ENCODE data around the gene MVD.

MVD gene

GRCh38 chr16:88640039-88640495 lies 22.8 kb downstream of the MVD start:
- Histone ChIP-seq H3K27me3 (ENCODE audit: low read length) (no peaks in the 10 kb centered on the region), H3K9ac (ENCODE audit: low read length) (no peak overlapping the region), H3K79me2 (ENCODE audit: insufficient read depth, low read length) (no peaks in the 10 kb centered on the region), H3K4me2 (ENCODE audit: low read depth, low read length, poor library complexity, severe bottlenecking) (no peak overlapping the region), H3K9me2 (replicated peaks; ENCODE audit: insufficient read depth, low read length) (no peaks in the 10 kb centered on the region), H3K4me3 (ENCODE audit: insufficient read depth, low read length, poor library complexity, severe bottlenecking) (no peak overlapping the region), H2AFZ (ENCODE audit: low read depth, low read length, severe bottlenecking) (no peak overlapping the region), H3K9me3 (ENCODE audit: insufficient read depth, low read length) (peaks cover 14% of the 10 kb centered on the region; the same call in 1 of the 2 replicates), H3K27ac (ENCODE audit: low read depth, low read length) (no peak overlapping the region), H3F3A (ENCODE audit: insufficient read depth) (peaks cover 11% of the 10 kb centered on the region), H3K36me3 (ENCODE audit: low read length) (no peaks in the 10 kb centered on the region), H4K20me1 (ENCODE audit: low read depth, low read length) (no peaks in the 10 kb centered on the region; the same call in 1 of the 2 replicates)
- no peak for TF ChIP-seq CTCF (IDR thresholded peaks at IDR 0.05; ENCODE audit: insufficient read depth, low read length, poor library complexity, severe bottlenecking)
- TF ChIP-seq EZH2phosphoT487 (conservative IDR thresholded peaks at IDR 0.05; ENCODE audit: low read length): peak; percentile 88; the same call in 1 of the 2 replicates

- no peak overlapping the region for H2AFZ ChIP-seq (ENCODE audit: low read depth, low read length, severe bottlenecking)
- H4K20me1 ChIP-seq (ENCODE audit: low read depth, low read length): no peaks in the 10 kb centered on the region; the same call in 1 of the 2 replicates
- no peaks in the 10 kb centered on the region for H3K27me3 ChIP-seq (ENCODE audit: low read length)
- H3K4me3 ChIP-seq (ENCODE audit: insufficient read depth, low read length, poor library complexity, severe bottlenecking): no peak overlapping the region
- no peak overlapping the region for H3K9ac ChIP-seq (ENCODE audit: low read length)
- H3K36me3 ChIP-seq (ENCODE audit: low read length): no peaks in the 10 kb centered on the region
- no peaks in the 10 kb centered on the region for H3K79me2 ChIP-seq (ENCODE audit: insufficient read depth, low read length)
- TF ChIP-seq CTCF (IDR thresholded peaks at IDR 0.05; ENCODE audit: insufficient read depth, low read length, poor library complexity, severe bottlenecking): no peak
- no peak for TF ChIP-seq EZH2phosphoT487 (conservative IDR thresholded peaks at IDR 0.05; ENCODE audit: low read length)
- no peak overlapping the region for H3K27ac ChIP-seq (ENCODE audit: low read depth, low read length)
- no peaks in the 10 kb centered on the region for H3K9me2 ChIP-seq (replicated peaks; ENCODE audit: insufficient read depth, low read length)
- H3K4me2 ChIP-seq (ENCODE audit: low read depth, low read length, poor library complexity, severe bottlenecking): no peak overlapping the region
- H3F3A ChIP-seq (ENCODE audit: insufficient read depth): peaks cover 12% of the 10 kb centered on the region
- peaks cover 14% of the 10 kb centered on the region; the same call in 1 of the 2 replicates for H3K9me3 ChIP-seq (ENCODE audit: insufficient read depth, low read length)
Observed at GRCh38 chr16:88639231-88640038, 23.5 kb downstream of the MVD start.

GRCh38 chr16:88638323-88639230 lies 24.3 kb downstream of the MVD start, which contains the start of gene IL17C:
Gene IL17C, plus strand, starts transcription at chr16:88638572. Its CDS starts 70 bp downstream, at chr16:88638642.
- Histone ChIP-seq H3K79me2 (ENCODE audit: insufficient read depth, low read length) (no peaks in the 10 kb centered on the region), H3K4me3 (ENCODE audit: insufficient read depth, low read length, poor library complexity, severe bottlenecking) (no peak within 1 kb of the TSS), H3K9me2 (replicated peaks; ENCODE audit: insufficient read depth, low read length) (no peaks in the 10 kb centered on the region), H3K36me3 (ENCODE audit: low read length) (no peaks in the 10 kb centered on the region), H2AFZ (ENCODE audit: low read depth, low read length, severe bottlenecking) (no peak within 1 kb of the TSS), H3F3A (ENCODE audit: insufficient read depth) (peaks cover 19% of the 10 kb centered on the region), H3K9me3 (ENCODE audit: insufficient read depth, low read length) (peaks cover 14% of the 10 kb centered on the region; the same call in 1 of the 2 replicates), H4K20me1 (ENCODE audit: low read depth, low read length) (no peaks in the 10 kb centered on the region), H3K4me2 (ENCODE audit: low read depth, low read length, poor library complexity, severe bottlenecking) (no peak within 1 kb of the TSS), H3K27ac (ENCODE audit: low read depth, low read length) (no peak within 1 kb of the TSS), H3K9ac (ENCODE audit: low read length) (no peak within 1 kb of the TSS), H3K27me3 (ENCODE audit: low read length) (no peaks in the 10 kb centered on the region)
- TF ChIP-seq CTCF (IDR thresholded peaks at IDR 0.05; ENCODE audit: insufficient read depth, low read length, poor library complexity, severe bottlenecking): no peak

Data from SU-DHL-6 (cell line).